Hepatocyte (in vitro differentiated cells): Measurements from ENCODE around the gene CAPN2.

Experiments
- CTCF ChIP-seq: fragments of 200-600 bp; sonication (generic); IDR thresholded peaks from 2 replicates; pipeline ENCODE4 v1.5.1; 2016; ENCODE audit warnings: antibody characterized with exemption, mild to moderate bottlenecking; ENCODE audit not compliant: poor library complexity
- EZH2phosphoT487 ChIP-seq: fragments of 200-600 bp; sonication (generic); IDR thresholded peaks from one replicate; pipeline ENCODE4 v1.6.1; 2018; ENCODE audit warnings: antibody characterized with exemption, mild to moderate bottlenecking, low read depth, moderate library complexity; ENCODE audit not compliant: unreplicated experiment, severe bottlenecking

GRCh38 chr1:223758734-223759133, 46.4 kb downstream of the CAPN2 start:
- TF ChIP-seq EZH2phosphoT487 (no peak), CTCF (no peak)
